HepG2 (cell line): ENCODE measurements around the gene C21orf91. TPM values are rescaled to one million over a fixed set of nuclear protein-coding genes. Genes with fewer than 3 reads are reported as not detected.

ENCODE experiments used
- ATAC-seq: fragments of 200-7000 bp; cut with Tn5 transposase; 3 replicates; pipeline ENCODE4 v1.9.1; 2020; ENCODE audit warnings: mild to moderate bottlenecking, moderate library complexity
- BruUV-seq: library from RNA; stranded (reverse); fragments of 400-500 nt; replicated peaks from 2 replicates; lab custom pipeline; 2021; lab: Mats Ljungman, UMichigan
- CTCF ChIA-PET: fragments of 300-600 bp; formaldehyde crosslinking; extraction: SDS; loops from one replicate; lab custom pipeline; 2021; ENCODE audit warnings: low total read pairs, inconsistent platforms, low intra/inter-chr PET ratio; lab: Yijun Ruan, JAX
- POLR2A ChIA-PET: fragments of 350-600 bp; sonication (Branson Sonifier 250); formaldehyde crosslinking; loops from one replicate; lab custom pipeline; 2020; ENCODE audit warnings: antibody characterized with exemption, inconsistent platforms; lab: Yijun Ruan, JAX
- DNase-seq: peaks from one replicate; pipeline ENCODE4 v3.0.0-alpha.2; 2015; ENCODE audit warnings: low spot score
- FAIRE-seq: peaks from 3 replicates; lab custom pipeline; 2011; peaks lifted over from hg19 to GRCh38; lab: Jason Lieb, UNC
- H2AFZ ChIP-seq: one replicate; pipeline ENCODE4 v1.6.1; 2011; ENCODE audit warnings: low read length, inconsistent platforms
- H3K27ac ChIP-seq: fragments of 300-600 bp; 3 replicates; pipeline ENCODE4 v1.8.0; 2011; ENCODE audit warnings: mixed run types, mild to moderate bottlenecking, mixed read lengths, low read length, inconsistent platforms; ENCODE audit not compliant: insufficient read depth; ENCODE audit errors: extremely low read length
- H3K27me3 ChIP-seq, 2 experiments: fragments of 200-600 bp in 1 of 2; 2 replicates in 1 of 2; 3 replicates in 1 of 2; pipeline versions ENCODE4 v1.6.0 to v1.8.0; 2011; ENCODE audit warnings: low read length in 2 of 2, mild to moderate bottlenecking in 2 of 2, moderate library complexity in 2 of 2, inconsistent platforms in 1 of 2; ENCODE audit not compliant: insufficient read depth in 2 of 2, control insufficient read depth in 1 of 2
- H3K36me3 ChIP-seq, 2 experiments: fragments of 200-600 bp in 1 of 2; replicated peaks in 1 of 2; 2 replicates in 1 of 2; 3 replicates in 1 of 2; pipeline versions ENCODE4 v1.5.1 to v1.8.0; 2011; ENCODE audit warnings: low read length in 2 of 2, inconsistent platforms in 1 of 2; ENCODE audit not compliant: insufficient read depth in 2 of 2, control insufficient read depth in 1 of 2
- H3K4me1 ChIP-seq: 2 replicates; pipeline ENCODE4 v1.5.1; 2012; ENCODE audit warnings: low read length, inconsistent platforms; ENCODE audit not compliant: insufficient read depth
- H3K4me2 ChIP-seq: 2 replicates; pipeline ENCODE4 v1.6.0; 2011; ENCODE audit warnings: low read depth, low read length, inconsistent platforms
- H3K4me3 ChIP-seq, 3 experiments: fragments of 200-600 bp in 1 of 3; sonication (generic), shearing (Covaris generic) in 1 of 3; replicated peaks in 1 of 3; 2 replicates each; pipeline ENCODE4 v1.5.1; 2011 to 2016; ENCODE audit warnings: low read length in 3 of 3, inconsistent platforms in 2 of 3, low read depth in 2 of 3, mild to moderate bottlenecking in 2 of 3, control low read depth in 1 of 3, mixed read lengths in 1 of 3; ENCODE audit not compliant: insufficient read depth in 1 of 3
- H3K79me2 ChIP-seq: one replicate; pipeline ENCODE4 v1.6.1; 2011; ENCODE audit warnings: low read length, inconsistent platforms; ENCODE audit not compliant: insufficient read depth
- H3K9ac ChIP-seq: 2 replicates; pipeline ENCODE4 v1.6.0; 2011; ENCODE audit warnings: mild to moderate bottlenecking, low read depth, low read length, inconsistent platforms; ENCODE audit not compliant: insufficient read depth
- H3K9me3 ChIP-seq: 2 replicates; pipeline ENCODE4 v1.5.1; 2012; ENCODE audit warnings: mild to moderate bottlenecking, low read length
- H4K20me1 ChIP-seq: 2 replicates; pipeline ENCODE4 v1.6.0; 2011; ENCODE audit warnings: inconsistent platforms, mild to moderate bottlenecking, low read length, moderate library complexity; ENCODE audit not compliant: insufficient read depth
- ATAD3A ChIP-seq: sonication (generic); formaldehyde crosslinking; IDR thresholded peaks from 2 replicates; pipeline ENCODE4 v1.4.0; 2020; ENCODE audit warnings: missing genetic modification reagents
- ELF4 ChIP-seq: sonication (generic); formaldehyde crosslinking; IDR thresholded peaks from 2 replicates; pipeline ENCODE4 v1.5.0; 2020; ENCODE audit warnings: missing genetic modification reagents, mild to moderate bottlenecking, moderate library complexity, borderline replicate concordance
- MBD4 ChIP-seq: IDR thresholded peaks from 2 replicates; pipeline ENCODE4 v1.6.1; 2012; ENCODE audit warnings: low read length, inconsistent platforms, borderline replicate concordance
- PHF20 ChIP-seq: sonication (generic); formaldehyde crosslinking; IDR thresholded peaks from 2 replicates; pipeline ENCODE4 v1.5.0; 2020; ENCODE audit warnings: mild to moderate bottlenecking, missing genetic modification reagents
- ZNF160 ChIP-seq: sonication (generic); formaldehyde crosslinking; IDR thresholded peaks from 2 replicates; pipeline ENCODE4 v1.8.0; 2022; ENCODE audit warnings: mild to moderate bottlenecking, inconsistent platforms, missing genetic modification reagents
- ZSCAN20 ChIP-seq: sonication (generic); formaldehyde crosslinking; IDR thresholded peaks from 2 replicates; pipeline ENCODE4 v1.4.0; 2020; ENCODE audit warnings: missing genetic modification reagents, mild to moderate bottlenecking, borderline replicate concordance
- WGBS: methylation state at CpG from one replicate; pipeline ENCODE4 v1.1.6; 2017; ENCODE audit warnings: low lambda C conversion rate; 5-methylcytosine and 5-hydroxymethylcytosine counted together
- in situ Hi-C: cut with HindIII; loops from 2 replicates; pipeline ENCODE4 v1.10.0; 2017; ENCODE audit warnings: low pct_unique_long_range_greater_than_20kb; ENCODE audit not compliant: extremely low pct_ligation_motif_present
- intact Hi-C: fragments of 100-400 bp; cut with micrococcal nuclease; formaldehyde crosslinking; loops from one replicate; pipeline ENCODE4 v1.10.0; 2022; ENCODE audit not compliant: unreplicated experiment
- polyA plus RNA-seq, 8 experiments: library from polyadenylated mRNA; depleted of rRNA in 3 of 8; stranded (reverse) in 7 of 8; unstranded in 1 of 8; fragments of >200 nt; fragmentation: Illumina TruSeq in 4 of 8; extraction: Trizol in 4 of 8; gene quantifications; 2 replicates each; pipeline versions ENCODE4 v1.2.1 to v1.2.3, GENCODE V29; 2011 to 2016; ENCODE audit warnings: low read depth in 4 of 8, missing spikeins in 1 of 8, mixed read lengths in 1 of 8; ENCODE audit not compliant: insufficient read depth in 1 of 8
- total RNA-seq, 5 experiments: library from RNA; depleted of rRNA; stranded (reverse); fragments of >200 nt; fragmentation: Illumina TruSeq; extraction: Trizol; gene quantifications; 2 replicates each; pipeline ENCODE4 v1.2.3, GENCODE V29; 2016; ENCODE audit warnings: low read depth in 1 of 5
- TF ChIP-seq, protein P1 (sequence below): sonication (generic); formaldehyde crosslinking; conservative IDR thresholded peaks from 2 replicates; pipeline ENCODE4 v1.4.0; 2020; ENCODE audit warnings: mild to moderate bottlenecking, missing genetic modification reagents, moderate library complexity

C21orf91 gene
- total and polyA plus RNA-seq, 2 of the 13 experiments (the other 11 are each of a cell fraction or from before 2014, with no cell fraction given): 2.9 to 7.8 TPM

DNA sequence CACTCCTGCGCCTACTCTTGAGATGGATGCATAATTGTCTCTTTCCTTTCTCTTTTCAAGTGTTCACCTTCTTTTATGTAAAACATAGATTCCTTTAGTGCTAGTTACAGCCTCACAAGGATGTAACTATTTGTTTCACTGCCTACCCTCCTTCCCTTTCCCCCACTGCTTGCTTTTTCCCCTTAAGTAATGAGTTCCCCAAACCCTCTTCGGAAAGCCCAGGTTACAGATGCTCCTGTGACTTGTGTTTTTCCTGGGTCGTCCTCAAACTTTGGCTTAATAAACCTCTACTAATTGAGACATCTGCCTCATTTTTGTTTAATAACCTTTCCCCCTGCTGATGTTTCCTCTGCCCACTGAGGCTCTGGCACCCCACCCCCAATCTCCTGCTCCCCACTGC is 39.2 kb downstream of the C21orf91 start:
- Histone ChIP-seq H3K9me3 (no peaks in the 10 kb centered on the region), H3K4me3 (no peak overlapping the region), H3K9ac (no peak overlapping the region), H3K27me3 (no peaks in the 10 kb centered on the region), H3K79me2 (no peaks in the 10 kb centered on the region), H4K20me1 (no peaks in the 10 kb centered on the region), H2AFZ (no peak overlapping the region), H3K27ac (no peak overlapping the region)
- POLR2A ChIA-PET: no interaction called here
- CTCF ChIA-PET: no interaction called here
- no TSS peak for BruUV-seq
- intact Hi-C loops: no loop called here
- FAIRE-seq: no peak
- ATAC-seq: no peak
- TF ChIP-seq, protein P1, sequence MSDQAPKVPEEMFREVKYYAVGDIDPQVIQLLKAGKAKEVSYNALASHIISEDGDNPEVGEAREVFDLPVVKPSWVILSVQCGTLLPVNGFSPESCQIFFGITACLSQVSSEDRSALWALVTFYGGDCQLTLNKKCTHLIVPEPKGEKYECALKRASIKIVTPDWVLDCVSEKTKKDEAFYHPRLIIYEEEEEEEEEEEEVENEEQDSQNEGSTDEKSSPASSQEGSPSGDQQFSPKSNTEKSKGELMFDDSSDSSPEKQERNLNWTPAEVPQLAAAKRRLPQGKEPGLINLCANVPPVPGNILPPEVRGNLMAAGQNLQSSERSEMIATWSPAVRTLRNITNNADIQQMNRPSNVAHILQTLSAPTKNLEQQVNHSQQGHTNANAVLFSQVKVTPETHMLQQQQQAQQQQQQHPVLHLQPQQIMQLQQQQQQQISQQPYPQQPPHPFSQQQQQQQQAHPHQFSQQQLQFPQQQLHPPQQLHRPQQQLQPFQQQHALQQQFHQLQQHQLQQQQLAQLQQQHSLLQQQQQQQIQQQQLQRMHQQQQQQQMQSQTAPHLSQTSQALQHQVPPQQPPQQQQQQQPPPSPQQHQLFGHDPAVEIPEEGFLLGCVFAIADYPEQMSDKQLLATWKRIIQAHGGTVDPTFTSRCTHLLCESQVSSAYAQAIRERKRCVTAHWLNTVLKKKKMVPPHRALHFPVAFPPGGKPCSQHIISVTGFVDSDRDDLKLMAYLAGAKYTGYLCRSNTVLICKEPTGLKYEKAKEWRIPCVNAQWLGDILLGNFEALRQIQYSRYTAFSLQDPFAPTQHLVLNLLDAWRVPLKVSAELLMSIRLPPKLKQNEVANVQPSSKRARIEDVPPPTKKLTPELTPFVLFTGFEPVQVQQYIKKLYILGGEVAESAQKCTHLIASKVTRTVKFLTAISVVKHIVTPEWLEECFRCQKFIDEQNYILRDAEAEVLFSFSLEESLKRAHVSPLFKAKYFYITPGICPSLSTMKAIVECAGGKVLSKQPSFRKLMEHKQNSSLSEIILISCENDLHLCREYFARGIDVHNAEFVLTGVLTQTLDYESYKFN (CRISPR knock-in tag): no peak
- TF ChIP-seq ELF4 (CRISPR knock-in tag) (no peak), ZSCAN20 (CRISPR knock-in tag) (no peak), PHF20 (CRISPR knock-in tag) (no peak)
- TF ChIP-seq, all 625 proteins: peak for 0
- no peaks in the 10 kb centered on the region for H3K36me3 ChIP-seq
- WGBS: 76% methylated on average over 3 of the region's 3 CpGs
- no peak overlapping the region for H3K4me2 ChIP-seq
- H3K4me1 ChIP-seq: peaks cover 15% of the 10 kb centered on the region
- DNase-seq: no peak
- in situ Hi-C loops: no loop called here

DNA sequence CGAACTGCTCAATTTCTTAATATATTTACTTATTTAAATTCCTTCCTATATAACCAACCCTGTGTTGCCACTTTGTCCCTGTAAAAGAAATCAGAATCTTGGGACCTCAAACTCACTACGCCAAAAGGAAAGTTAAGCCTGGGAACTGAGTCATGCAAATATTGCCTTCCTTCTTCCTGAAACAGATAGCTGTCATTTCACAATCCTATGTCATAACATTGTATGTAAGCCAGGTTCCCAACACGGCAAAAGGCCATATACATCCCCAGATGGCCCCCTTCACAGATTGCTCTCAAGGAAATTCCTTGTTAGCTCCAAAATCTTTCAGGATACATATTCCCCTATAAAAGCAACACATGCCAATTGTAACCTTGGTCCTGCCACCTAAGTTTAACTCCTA is 39.7 kb downstream of the C21orf91 start:
- DNase-seq (no peak), ATAC-seq (no peak), FAIRE-seq (no peak)
- H3K27ac ChIP-seq: no peak overlapping the region
- H3K36me3 ChIP-seq: no peaks in the 10 kb centered on the region
- no peak overlapping the region for H3K4me3 ChIP-seq
- H3K4me2 ChIP-seq: no peak overlapping the region
- peaks cover 17% of the 10 kb centered on the region for H3K4me1 ChIP-seq
- ChIA-PET POLR2A (no interaction called here), CTCF (no interaction called here)
- in situ Hi-C loops (no loop called here), intact Hi-C loops (no loop called here)
- no peaks in the 10 kb centered on the region for H3K79me2 ChIP-seq
- no peaks in the 10 kb centered on the region for H3K27me3 ChIP-seq
- no peaks in the 10 kb centered on the region for H3K9me3 ChIP-seq
- H4K20me1 ChIP-seq: no peaks in the 10 kb centered on the region
- 31% methylated on average over 3 of the region's 3 CpGs for WGBS
- H3K9ac ChIP-seq: no peak overlapping the region
- no peak overlapping the region for H2AFZ ChIP-seq
- no TSS peak for BruUV-seq
- TF ChIP-seq ZNF160 (CRISPR knock-in tag) (no peak), MBD4 (no peak), ATAD3A (CRISPR knock-in tag) (no peak)
